Retinal pigment epithelial cell (primary cell): ENCODE measurements around the gene RBMS1.

Experiments used
- DNase-seq: peaks from one replicate; pipeline ENCODE4 v3.0.0-alpha.2; 2010; ENCODE audit warnings: low read depth
- H3K4me3 ChIP-seq: 2 replicates; pipeline ENCODE4 v1.5.1; 2011; ENCODE audit warnings: mild to moderate bottlenecking, low read length, control low read depth, moderate library complexity
- CTCF ChIP-seq: conservative IDR thresholded peaks from 2 replicates; pipeline ENCODE4 v1.5.1; 2011; ENCODE audit warnings: low read depth, low read length, control low read depth, inconsistent platforms

Gene RBMS1

GRCh38 chr2:160257743-160258491 lies 235.7 kb downstream of the RBMS1 start:
- no peak for DNase-seq
- TF ChIP-seq CTCF: no peak
- H3K4me3 ChIP-seq: no peak overlapping the region

- no peak for TF ChIP-seq CTCF
- H3K4me3 ChIP-seq: no peak overlapping the region
- peak; percentile 96 for DNase-seq
Measured at GRCh38 chr2:160257041-160257742, 236.4 kb downstream of the RBMS1 start.

DNA sequence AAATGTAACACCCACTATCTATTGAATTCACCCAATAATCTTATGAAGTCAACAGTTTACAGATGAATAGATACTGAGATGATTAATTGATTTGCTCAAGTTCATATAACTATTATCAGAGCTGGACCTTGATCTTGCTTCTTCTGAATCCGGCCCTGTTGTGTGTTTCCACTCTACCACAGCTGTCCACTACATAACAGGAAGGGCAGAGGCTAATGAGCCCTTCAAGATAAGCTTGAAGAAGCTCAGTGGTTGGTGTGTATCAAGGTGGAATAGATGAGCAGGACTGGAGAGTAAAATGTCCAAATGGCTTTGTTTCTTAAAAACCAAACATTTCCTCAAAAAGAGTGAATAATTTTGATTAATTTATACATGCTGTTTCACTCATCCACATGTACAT lies 237.1 kb downstream of the RBMS1 start:
- DNase-seq: no peak
- no peak for TF ChIP-seq CTCF

GRCh38 chr2:160255408-160255807 lies 238.2 kb downstream of the RBMS1 start:
- no peak for DNase-seq
- no peak for TF ChIP-seq CTCF
- no peak overlapping the region for H3K4me3 ChIP-seq

More for the DNA sequence above, 237.1 kb downstream of the RBMS1 start:
- H3K4me3 ChIP-seq: no peak overlapping the region

DNA sequence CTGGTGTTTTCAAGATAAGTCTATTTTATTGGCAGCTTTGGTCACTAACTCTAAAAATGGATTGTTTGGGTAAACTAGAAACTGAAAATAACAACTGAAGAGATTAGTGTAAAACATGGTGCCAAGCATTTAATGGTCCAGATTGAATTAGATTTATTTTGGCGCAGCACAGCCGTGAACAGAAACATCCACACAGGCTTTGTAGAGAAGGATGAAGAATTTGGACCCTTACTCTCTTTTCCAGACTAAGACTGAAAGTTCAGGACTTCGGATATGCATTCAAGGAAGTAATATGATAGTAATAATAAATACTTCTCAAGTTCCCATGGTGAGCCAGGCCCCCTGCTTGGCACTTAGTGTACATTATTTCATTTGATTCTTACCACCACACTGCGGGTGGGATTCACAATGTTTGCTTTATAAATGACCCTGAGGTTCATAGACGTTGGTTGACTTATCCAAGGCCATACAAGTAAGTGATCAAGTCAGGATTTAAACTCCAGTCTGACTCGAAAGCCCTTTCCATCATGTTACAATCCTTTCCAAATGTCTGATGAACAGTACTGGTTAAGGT lies 239.3 kb downstream of the RBMS1 start:
- no peak for DNase-seq
- TF ChIP-seq CTCF: no peak
- no peak overlapping the region for H3K4me3 ChIP-seq

DNA sequence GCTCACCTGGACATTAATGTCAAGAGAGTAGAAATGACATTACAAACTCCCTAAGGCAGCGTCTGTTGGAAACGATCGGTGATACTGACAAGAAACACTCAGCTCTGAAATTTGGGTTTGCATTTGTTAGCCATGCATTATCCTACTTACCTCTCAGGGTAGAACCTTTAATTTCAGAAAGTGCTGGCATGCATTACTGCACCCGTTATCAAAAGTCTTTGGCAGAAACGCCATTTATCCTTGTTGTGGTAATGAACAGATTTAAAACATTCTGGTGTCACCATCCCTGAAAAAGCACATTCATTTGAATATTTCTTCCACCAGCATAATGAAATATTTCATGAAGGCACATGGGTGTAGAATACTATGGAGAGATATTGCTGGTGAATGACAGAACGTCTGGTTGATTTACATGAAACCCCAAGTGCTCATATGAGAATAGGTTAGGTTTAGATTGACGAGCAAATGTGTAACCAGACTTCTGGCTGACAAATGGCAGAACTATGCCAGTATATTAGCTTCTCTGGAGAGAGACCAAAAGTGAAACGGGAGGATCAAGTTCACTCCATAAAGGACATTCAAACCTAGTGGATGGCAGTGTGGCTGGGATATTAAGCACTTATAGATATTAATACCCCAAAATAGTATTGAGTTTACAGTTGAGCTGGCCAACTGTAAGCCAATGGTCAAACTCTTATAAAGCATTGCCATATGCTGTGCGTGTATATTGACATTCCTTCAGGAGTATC lies 240.0 kb downstream of the RBMS1 start:
- TF ChIP-seq CTCF: no peak
- no peak overlapping the region for H3K4me3 ChIP-seq
- no peak for DNase-seq
